KMS-11 (cell line): Measurements from ENCODE around the gene THOC5.

Source experiments
- H2AFZ ChIP-seq: fragments of 200-600 bp; sonication (generic); 2 replicates; pipeline ENCODE4 v1.6.1; 2016; ENCODE audit warnings: antibody characterized with exemption, mixed run types, low read depth
- H3K27ac ChIP-seq: fragments of 200-600 bp; sonication (generic); 2 replicates; pipeline ENCODE4 v1.6.1; 2016; ENCODE audit warnings: mild to moderate bottlenecking, mixed run types
- H3K27me3 ChIP-seq: fragments of 200-600 bp; sonication (generic); 2 replicates; pipeline ENCODE4 v1.6.1; 2017; ENCODE audit warnings: mild to moderate bottlenecking, low read depth, mixed run types, moderate library complexity; ENCODE audit not compliant: insufficient read depth
- H3K36me3 ChIP-seq: fragments of 200-600 bp; sonication (generic); 2 replicates; pipeline ENCODE4 v1.6.1; 2017; ENCODE audit warnings: mild to moderate bottlenecking, mixed run types; ENCODE audit not compliant: insufficient read depth
- H3K4me1 ChIP-seq: fragments of 200-600 bp; sonication (generic); 2 replicates; pipeline ENCODE4 v1.6.1; 2016; ENCODE audit warnings: mild to moderate bottlenecking, low read depth, mixed run types; ENCODE audit not compliant: poor library complexity, severe bottlenecking
- H3K4me2 ChIP-seq: fragments of 200-600 bp; sonication (generic); 2 replicates; pipeline ENCODE4 v1.7.0; 2016; ENCODE audit warnings: mild to moderate bottlenecking, mixed run types
- H3K4me3 ChIP-seq: fragments of 200-600 bp; sonication (generic); IDR thresholded peaks from 2 replicates; pipeline ENCODE4 v1.6.1; 2017; ENCODE audit warnings: low read depth, low read length, mixed read lengths; ENCODE audit not compliant: insufficient read depth
- H3K79me2 ChIP-seq: fragments of 200-600 bp; sonication (generic); 2 replicates; pipeline ENCODE4 v1.6.1; 2016; ENCODE audit warnings: low read depth, mixed run types; ENCODE audit not compliant: insufficient read depth
- H3K9ac ChIP-seq: fragments of 200-600 bp; sonication (generic); 2 replicates; pipeline ENCODE4 v1.6.1; 2016; ENCODE audit warnings: mild to moderate bottlenecking, mixed run types
- H4K20me1 ChIP-seq: fragments of 200-600 bp; sonication (generic); 2 replicates; pipeline ENCODE4 v1.6.1; 2016; ENCODE audit warnings: mild to moderate bottlenecking, mixed run types; ENCODE audit not compliant: insufficient read depth
- TF ChIP-seq, protein P1 (sequence below): fragments of 200-600 bp; sonication (generic); conservative IDR thresholded peaks from 2 replicates; pipeline ENCODE4 v1.6.1; 2017; ENCODE audit warnings: low read depth, mild to moderate bottlenecking, antibody characterized with exemption, low read length, moderate library complexity, mixed read lengths

The THOC5 gene

DNA sequence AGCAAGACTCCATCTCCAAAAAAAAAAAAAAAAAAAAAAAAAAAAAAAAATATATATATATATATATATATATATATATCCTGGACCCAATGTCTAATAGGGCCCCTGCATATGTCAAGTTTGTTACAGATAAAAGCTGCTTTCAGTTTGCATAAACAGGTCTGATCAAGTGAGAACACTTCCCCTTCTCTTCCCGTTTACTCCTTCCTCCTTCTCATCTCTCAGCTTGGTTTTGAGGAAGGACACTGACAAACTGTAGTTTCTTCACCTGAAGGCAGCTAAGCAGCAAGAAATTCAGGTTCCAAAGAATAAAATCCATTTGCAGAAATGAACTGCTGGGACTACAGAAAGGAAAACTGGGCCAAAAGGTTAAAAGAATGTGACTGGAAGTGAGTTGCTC is 11.7 kb downstream of the THOC5 start:
- H4K20me1 ChIP-seq = no peaks in the 10 kb centered on the region
- no peak overlapping the region for H3K9ac ChIP-seq
- H3K79me2 ChIP-seq = no peaks in the 10 kb centered on the region
- TF ChIP-seq, protein P1, sequence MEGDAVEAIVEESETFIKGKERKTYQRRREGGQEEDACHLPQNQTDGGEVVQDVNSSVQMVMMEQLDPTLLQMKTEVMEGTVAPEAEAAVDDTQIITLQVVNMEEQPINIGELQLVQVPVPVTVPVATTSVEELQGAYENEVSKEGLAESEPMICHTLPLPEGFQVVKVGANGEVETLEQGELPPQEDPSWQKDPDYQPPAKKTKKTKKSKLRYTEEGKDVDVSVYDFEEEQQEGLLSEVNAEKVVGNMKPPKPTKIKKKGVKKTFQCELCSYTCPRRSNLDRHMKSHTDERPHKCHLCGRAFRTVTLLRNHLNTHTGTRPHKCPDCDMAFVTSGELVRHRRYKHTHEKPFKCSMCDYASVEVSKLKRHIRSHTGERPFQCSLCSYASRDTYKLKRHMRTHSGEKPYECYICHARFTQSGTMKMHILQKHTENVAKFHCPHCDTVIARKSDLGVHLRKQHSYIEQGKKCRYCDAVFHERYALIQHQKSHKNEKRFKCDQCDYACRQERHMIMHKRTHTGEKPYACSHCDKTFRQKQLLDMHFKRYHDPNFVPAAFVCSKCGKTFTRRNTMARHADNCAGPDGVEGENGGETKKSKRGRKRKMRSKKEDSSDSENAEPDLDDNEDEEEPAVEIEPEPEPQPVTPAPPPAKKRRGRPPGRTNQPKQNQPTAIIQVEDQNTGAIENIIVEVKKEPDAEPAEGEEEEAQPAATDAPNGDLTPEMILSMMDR = no peak
- H3K27ac ChIP-seq = no peak overlapping the region
- no peak overlapping the region for H3K4me2 ChIP-seq
- no peak overlapping the region for H2AFZ ChIP-seq
- H3K36me3 ChIP-seq = no peaks in the 10 kb centered on the region
- no peaks in the 10 kb centered on the region for H3K27me3 ChIP-seq
- H3K4me3 ChIP-seq = no peak overlapping the region
- no peaks in the 10 kb centered on the region for H3K4me1 ChIP-seq

DNA sequence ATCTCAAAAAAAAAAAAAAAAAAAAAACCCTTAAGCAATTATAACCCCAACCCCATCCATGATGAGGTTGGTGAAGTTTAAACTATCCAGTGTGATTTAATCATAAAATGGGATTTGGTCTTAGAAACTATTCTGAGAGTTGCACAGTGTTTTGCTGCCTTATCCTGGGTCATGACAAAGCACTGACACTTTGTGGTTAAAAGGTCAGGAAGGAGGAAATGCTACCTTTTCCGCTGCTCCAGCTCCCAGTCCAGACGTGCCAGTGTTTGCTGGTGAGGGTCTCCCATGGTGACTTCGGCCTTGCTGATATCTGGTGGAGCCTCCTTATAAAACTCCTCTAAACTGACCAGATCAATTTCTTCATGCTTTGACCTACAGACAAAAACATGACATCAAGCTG is 14.5 kb downstream of the THOC5 start:
- Histone ChIP-seq H3K9ac (no peak overlapping the region), H3K27me3 (no peaks in the 10 kb centered on the region), H3K79me2 (no peaks in the 10 kb centered on the region), H3K27ac (no peak overlapping the region), H3K4me2 (no peak overlapping the region), H4K20me1 (no peaks in the 10 kb centered on the region), H2AFZ (no peak overlapping the region), H3K4me1 (no peaks in the 10 kb centered on the region), H3K36me3 (no peaks in the 10 kb centered on the region; the same call in 1 of the 2 replicates), H3K4me3 (no peak overlapping the region)
- TF ChIP-seq, protein P1 = no peak

DNA sequence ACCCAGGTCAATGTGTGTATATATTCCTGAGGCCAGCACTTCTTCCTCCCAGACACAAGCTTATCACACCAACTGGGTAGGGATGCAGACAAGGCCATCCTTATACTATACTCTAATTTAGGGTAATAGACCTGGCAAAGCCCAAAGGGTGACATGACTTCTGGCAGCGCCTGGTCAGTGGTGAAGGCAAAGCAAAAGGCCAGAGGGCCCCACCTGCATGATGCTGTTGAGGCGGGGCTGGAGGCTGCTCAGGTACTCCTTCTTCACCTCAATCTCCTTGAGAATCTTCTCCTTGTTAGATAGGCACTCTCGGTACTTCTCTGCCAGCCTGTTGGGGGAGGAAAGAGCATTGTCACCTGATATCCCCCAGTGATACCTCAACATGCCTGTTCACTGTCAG is 17.1 kb downstream of the THOC5 start:
- Histone ChIP-seq H3K27me3 (no peaks in the 10 kb centered on the region), H3K9ac (no peak overlapping the region), H3K36me3 (peaks cover 5% of the 10 kb centered on the region; the same call in 1 of the 2 replicates), H3K4me1 (no peaks in the 10 kb centered on the region), H2AFZ (no peak overlapping the region), H3K27ac (no peak overlapping the region), H4K20me1 (no peaks in the 10 kb centered on the region), H3K4me2 (no peak overlapping the region), H3K4me3 (no peak overlapping the region), H3K79me2 (no peaks in the 10 kb centered on the region)
- TF ChIP-seq, protein P1 = no peak

DNA sequence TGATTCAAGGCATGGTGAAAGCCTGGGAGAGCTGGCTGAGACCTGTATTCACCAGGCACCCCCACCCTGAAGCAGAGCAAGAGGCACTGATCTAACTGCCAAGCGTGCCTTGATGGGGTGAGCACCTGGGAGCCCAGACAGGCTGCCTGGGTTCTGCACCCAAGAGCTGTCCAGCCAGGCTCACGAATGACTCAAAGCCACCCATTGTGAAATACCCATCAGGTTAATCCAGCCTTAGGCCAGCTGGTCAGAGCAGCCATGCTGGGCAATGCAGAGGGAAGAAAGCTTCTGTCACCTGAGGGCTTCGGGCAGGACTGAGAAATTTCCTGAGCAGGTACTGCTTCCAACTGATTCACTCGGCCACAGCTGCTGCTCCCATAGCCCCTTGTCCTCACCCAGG is 22.1 kb downstream of the THOC5 start:
- peaks cover 5% of the 10 kb centered on the region; the same call in 1 of the 2 replicates for H3K36me3 ChIP-seq
- H3K4me3 ChIP-seq = no peak overlapping the region
- H3K27ac ChIP-seq = no peak overlapping the region
- no peaks in the 10 kb centered on the region for H3K79me2 ChIP-seq
- H3K9ac ChIP-seq = no peak overlapping the region
- TF ChIP-seq, protein P1 = no peak
- H3K27me3 ChIP-seq = no peaks in the 10 kb centered on the region
- no peak overlapping the region for H2AFZ ChIP-seq
- no peaks in the 10 kb centered on the region for H3K4me1 ChIP-seq
- H4K20me1 ChIP-seq = no peaks in the 10 kb centered on the region
- no peak overlapping the region for H3K4me2 ChIP-seq

DNA sequence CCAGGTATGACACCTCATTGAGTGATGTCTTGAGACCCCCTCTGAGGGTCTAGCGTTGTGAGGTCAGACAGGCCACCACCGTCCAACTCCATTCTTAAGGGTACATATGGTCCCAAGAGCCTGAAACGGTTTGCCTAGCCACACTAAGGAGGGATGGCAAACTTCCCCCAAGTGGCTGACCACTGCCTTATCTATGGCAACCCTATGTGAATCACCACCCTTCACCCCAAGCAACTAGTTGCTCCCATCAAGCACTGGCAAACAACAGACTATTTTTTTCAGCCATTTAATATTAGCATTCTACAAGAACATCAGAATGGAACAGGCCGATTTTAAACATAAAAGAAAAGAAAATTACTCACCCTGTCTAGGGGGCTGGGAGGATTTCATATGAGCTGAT is 22.8 kb downstream of the THOC5 start:
- no peaks in the 10 kb centered on the region for H3K4me1 ChIP-seq
- H3K27ac ChIP-seq = no peak overlapping the region
- TF ChIP-seq, protein P1 = no peak
- H4K20me1 ChIP-seq = no peaks in the 10 kb centered on the region
- no peak overlapping the region for H2AFZ ChIP-seq
- H3K27me3 ChIP-seq = no peaks in the 10 kb centered on the region
- H3K4me3 ChIP-seq = no peak overlapping the region
- H3K79me2 ChIP-seq = no peaks in the 10 kb centered on the region
- no peak overlapping the region for H3K9ac ChIP-seq
- H3K36me3 ChIP-seq = peaks cover 5% of the 10 kb centered on the region; the same call in 1 of the 2 replicates
- H3K4me2 ChIP-seq = no peak overlapping the region
